Skeletal muscle tissue (tissue), 4 donors: ENCODE data around the gene ALAS1. TPM values are rescaled to one million over a fixed set of nuclear protein-coding genes. Genes with fewer than 3 reads are reported as not detected.

ENCODE experiments used
- H3K27ac ChIP-seq: one replicate; pipeline ENCODE4 v1.7.0; 2013; ENCODE audit warnings: mild to moderate bottlenecking, low read depth, low read length, inconsistent platforms
- H3K27me3 ChIP-seq, 3 donors: one replicate each; pipeline ENCODE4 v1.7.0; 2013; ENCODE audit warnings: low read length in 3 of 3; ENCODE audit not compliant: control insufficient read depth in 3 of 3, insufficient read depth in 3 of 3
- H3K36me3 ChIP-seq, 3 donors: one replicate each; pipeline ENCODE4 v1.7.0; 2013; ENCODE audit warnings: low read length in 3 of 3; ENCODE audit not compliant: control insufficient read depth in 3 of 3, insufficient read depth in 3 of 3
- H3K4me1 ChIP-seq, 3 donors: one replicate each; pipeline ENCODE4 v1.7.0; 2013; ENCODE audit warnings: low read length in 3 of 3, mild to moderate bottlenecking in 3 of 3; ENCODE audit not compliant: control insufficient read depth in 3 of 3, insufficient read depth in 3 of 3
- H3K4me3 ChIP-seq, 3 donors: one replicate each; pipeline ENCODE4 v1.7.0; 2013; ENCODE audit warnings: low read length in 3 of 3
- H3K9ac ChIP-seq, 3 donors: one replicate each; pipeline ENCODE4 v1.7.0; 2013; ENCODE audit warnings: low read length in 3 of 3, mild to moderate bottlenecking in 3 of 3, moderate library complexity in 2 of 3, low read depth in 1 of 3
- H3K9me3 ChIP-seq, 3 donors: one replicate each; pipeline ENCODE4 v1.7.0; 2013; ENCODE audit warnings: low read length in 3 of 3; ENCODE audit not compliant: control insufficient read depth in 3 of 3
- total RNA-seq: library from RNA; depleted of rRNA; stranded (reverse); fragments of >200 nt; gene quantifications from one replicate; pipeline ENCODE4 v1.2.3, GENCODE V29; 2014
- donor health status: Osteomylitis.

ALAS1 gene
- total RNA-seq, 1 donor from 2014 or later = 31.3 TPM

GRCh38 chr3:52257911-52258310 lies 60.0 kb downstream of the ALAS1 start:
- Histone ChIP-seq H3K36me3 (peaks cover 75 to 95% (median 83%) of the 10 kb centered on the region in 3 donors), H3K9ac (no peak overlapping the region), H3K9me3 (no peaks in the 10 kb centered on the region), H3K27me3 (no peaks in the 10 kb centered on the region), H3K4me1 (peaks cover 0 to 8% (median 2%) of the 10 kb centered on the region in 3 donors), H3K27ac (no peak overlapping the region), H3K4me3 (no peak overlapping the region)

- no peak overlapping the region for H3K27ac ChIP-seq
- no peaks in the 10 kb centered on the region for H3K4me1 ChIP-seq
- peaks cover 73 to 93% (median 81%) of the 10 kb centered on the region in 3 donors for H3K36me3 ChIP-seq
- H3K9me3 ChIP-seq = no peaks in the 10 kb centered on the region
- no peak overlapping the region for H3K9ac ChIP-seq
- no peaks in the 10 kb centered on the region for H3K27me3 ChIP-seq
- H3K4me3 ChIP-seq = no peak overlapping the region
Observed at GRCh38 chr3:52259035-52259434, 61.1 kb downstream of the ALAS1 start.

- peaks cover 72 to 93% (median 82%) of the 10 kb centered on the region in 3 donors for H3K36me3 ChIP-seq
- H3K9ac ChIP-seq = no peak overlapping the region
- H3K27ac ChIP-seq = no peak overlapping the region
Observed at GRCh38 chr3:52259448-52259847, 61.5 kb downstream of the ALAS1 start.

GRCh38 chr3:52262447-52262846 lies 64.5 kb downstream of the ALAS1 start:
- no peak overlapping the region for H3K4me3 ChIP-seq
- no peaks in the 10 kb centered on the region for H3K9me3 ChIP-seq
- no peak overlapping the region for H3K9ac ChIP-seq
- no peaks in the 10 kb centered on the region for H3K4me1 ChIP-seq
- H3K36me3 ChIP-seq = peaks cover 66 to 89% (median 80%) of the 10 kb centered on the region in 3 donors
- H3K27ac ChIP-seq = no peak overlapping the region
- H3K27me3 ChIP-seq = no peaks in the 10 kb centered on the region

More at GRCh38 chr3:52259448-52259847, 61.5 kb downstream of the ALAS1 start:
- Histone ChIP-seq H3K9me3 (no peaks in the 10 kb centered on the region), H3K4me3 (no peak overlapping the region), H3K27me3 (no peaks in the 10 kb centered on the region), H3K4me1 (no peaks in the 10 kb centered on the region)

Other genes starting within 250 kb of the ALAS1 start
- 0.52 TPM for gene GPR62, start 242.8 kb upstream of the ALAS1 start, total RNA-seq
- gene PCBP4, start 230.7 kb upstream of the ALAS1 start, total RNA-seq = 33.4 TPM
- 7.8 TPM for gene ABHD14B, start 224.1 kb upstream of the ALAS1 start, total RNA-seq
- gene ABHD14A, start 223.1 kb upstream of the ALAS1 start, total RNA-seq = 8.9 TPM
- gene ACY1, start 214.6 kb upstream of the ALAS1 start, total RNA-seq = 14.6 TPM
- 1,532 TPM for gene RPL29, start 202.3 kb upstream of the ALAS1 start, total RNA-seq
- 5.2 TPM for gene DUSP7, start 141.6 kb upstream of the ALAS1 start, total RNA-seq
- gene POC1A, start 43.7 kb upstream of the ALAS1 start, total RNA-seq = 2.6 TPM
- gene TLR9, start 27.5 kb downstream of the ALAS1 start, total RNA-seq = not detected
- gene TWF2, start 41.0 kb downstream of the ALAS1 start, total RNA-seq = 18.8 TPM
- 8.4 TPM for gene PPM1M, start 47.6 kb downstream of the ALAS1 start, total RNA-seq
- gene WDR82, start 80.5 kb downstream of the ALAS1 start, total RNA-seq = 69.9 TPM
- 4.2 TPM for gene GLYCTK, start 89.7 kb downstream of the ALAS1 start, total RNA-seq
- gene DNAH1, start 118.2 kb downstream of the ALAS1 start, total RNA-seq = 2.1 TPM
- gene BAP1, start 211.8 kb downstream of the ALAS1 start, total RNA-seq = 60.0 TPM
- gene PHF7, start 212.5 kb downstream of the ALAS1 start, total RNA-seq = 5.2 TPM
- gene SEMA3G, start 246.9 kb downstream of the ALAS1 start, total RNA-seq = 4.7 TPM